ENCODE measurements around the gene LPO.

LPO gene

GRCh38 chr17:58315750-58316149 is 77.4 kb downstream of the LPO start:
- in situ Hi-C loops (cut with MboI; ENCODE audit: low sequenced_read_pairs) = no loop called here

GRCh38 chr17:58316260-58316960 is 78.0 kb downstream of the LPO start:
- in situ Hi-C loops (cut with MboI; ENCODE audit: low sequenced_read_pairs) = no loop called here

- in situ Hi-C loops (cut with MboI; ENCODE audit: low sequenced_read_pairs) = no loop called here
Measured at GRCh38 chr17:58317421-58318064, 79.2 kb downstream of the LPO start.

- in situ Hi-C loops (cut with MboI; ENCODE audit: low sequenced_read_pairs) = no loop called here
Measured at GRCh38 chr17:58318065-58318481, 79.7 kb downstream of the LPO start.
